OCI-M2 (cell line): Measurements from ENCODE around the gene METRN.
A peak's percentile ranks its signal among the peaks of the same experiment; 100 is the strongest.

Experiments used
- DNase-seq: peaks from one replicate; lab custom pipeline; 2025; ENCODE audit not compliant: unreplicated experiment; lab: John Stamatoyannopoulos, UW

The METRN gene

DNA sequence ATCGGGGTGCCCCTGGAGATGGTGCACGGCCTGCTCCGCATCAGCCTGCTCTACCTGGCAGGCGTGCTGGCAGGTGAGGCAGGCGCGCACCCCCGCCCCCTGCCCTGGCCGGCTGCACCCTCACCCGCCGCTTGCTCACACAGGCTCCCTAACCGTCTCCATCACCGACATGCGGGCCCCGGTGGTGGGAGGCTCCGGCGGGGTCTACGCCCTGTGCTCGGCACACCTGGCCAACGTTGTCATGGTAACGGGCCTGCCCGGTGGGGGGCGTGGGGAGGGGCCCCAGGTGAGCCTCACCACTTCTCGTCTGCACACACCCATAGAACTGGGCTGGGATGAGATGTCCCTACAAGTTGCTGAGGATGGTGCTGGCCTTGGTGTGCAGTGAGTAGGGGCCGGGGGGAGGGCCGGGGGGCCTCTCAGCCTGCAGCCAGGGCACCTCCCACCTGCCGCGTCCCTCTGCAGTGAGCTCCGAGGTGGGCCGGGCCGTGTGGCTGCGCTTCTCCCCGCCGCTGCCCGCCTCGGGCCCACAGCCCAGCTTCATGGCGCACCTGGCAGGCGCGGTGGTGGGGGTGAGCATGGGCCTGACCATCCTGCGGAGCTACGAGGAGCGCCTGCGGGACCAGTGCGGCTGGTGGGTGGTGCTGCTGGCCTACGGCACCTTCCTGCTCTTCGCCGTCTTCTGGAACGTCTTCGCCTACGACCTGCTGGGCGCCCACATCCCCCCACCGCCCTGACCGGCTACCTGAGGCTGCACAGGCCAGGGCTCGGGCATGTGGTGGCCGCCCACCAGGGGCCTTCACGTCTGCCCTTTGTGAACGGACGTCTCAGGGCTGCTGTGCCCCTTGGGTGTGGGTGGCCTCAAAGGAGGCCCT, 37.4 kb upstream of the METRN start:
- DNase-seq: no peak

DNA sequence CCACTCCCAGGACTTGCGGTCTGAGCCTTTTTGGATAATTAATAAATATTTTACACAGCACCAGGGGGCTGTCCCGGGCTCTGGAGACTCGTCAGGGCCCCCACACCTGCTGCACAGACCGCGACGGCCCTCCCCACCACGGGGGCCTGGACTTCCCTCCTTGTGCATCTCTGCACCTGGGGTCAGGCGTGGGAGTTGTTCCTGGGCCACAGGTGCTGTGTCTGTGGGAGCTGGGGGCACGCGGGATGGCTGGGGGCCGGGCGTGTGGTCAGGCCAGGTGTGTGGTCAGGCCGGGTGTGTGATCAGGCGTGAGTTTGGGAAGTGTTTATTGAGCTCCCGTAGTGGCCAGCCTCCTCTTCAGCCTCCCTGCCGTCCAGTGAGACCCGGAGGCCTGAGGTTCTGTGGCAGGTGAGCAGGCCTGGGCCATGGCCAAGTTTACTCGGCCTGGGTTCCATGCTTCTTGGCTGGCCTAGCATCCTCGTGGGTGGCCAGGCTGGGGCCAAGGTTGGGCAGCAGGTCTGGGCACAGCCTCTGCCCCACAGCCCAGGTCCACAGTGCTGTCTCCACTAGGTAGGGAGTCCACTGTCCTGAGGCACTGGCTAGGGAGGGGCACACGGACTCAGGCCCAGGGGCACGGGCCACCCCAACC, 36.6 kb upstream of the METRN start:
- no peak for DNase-seq

DNA sequence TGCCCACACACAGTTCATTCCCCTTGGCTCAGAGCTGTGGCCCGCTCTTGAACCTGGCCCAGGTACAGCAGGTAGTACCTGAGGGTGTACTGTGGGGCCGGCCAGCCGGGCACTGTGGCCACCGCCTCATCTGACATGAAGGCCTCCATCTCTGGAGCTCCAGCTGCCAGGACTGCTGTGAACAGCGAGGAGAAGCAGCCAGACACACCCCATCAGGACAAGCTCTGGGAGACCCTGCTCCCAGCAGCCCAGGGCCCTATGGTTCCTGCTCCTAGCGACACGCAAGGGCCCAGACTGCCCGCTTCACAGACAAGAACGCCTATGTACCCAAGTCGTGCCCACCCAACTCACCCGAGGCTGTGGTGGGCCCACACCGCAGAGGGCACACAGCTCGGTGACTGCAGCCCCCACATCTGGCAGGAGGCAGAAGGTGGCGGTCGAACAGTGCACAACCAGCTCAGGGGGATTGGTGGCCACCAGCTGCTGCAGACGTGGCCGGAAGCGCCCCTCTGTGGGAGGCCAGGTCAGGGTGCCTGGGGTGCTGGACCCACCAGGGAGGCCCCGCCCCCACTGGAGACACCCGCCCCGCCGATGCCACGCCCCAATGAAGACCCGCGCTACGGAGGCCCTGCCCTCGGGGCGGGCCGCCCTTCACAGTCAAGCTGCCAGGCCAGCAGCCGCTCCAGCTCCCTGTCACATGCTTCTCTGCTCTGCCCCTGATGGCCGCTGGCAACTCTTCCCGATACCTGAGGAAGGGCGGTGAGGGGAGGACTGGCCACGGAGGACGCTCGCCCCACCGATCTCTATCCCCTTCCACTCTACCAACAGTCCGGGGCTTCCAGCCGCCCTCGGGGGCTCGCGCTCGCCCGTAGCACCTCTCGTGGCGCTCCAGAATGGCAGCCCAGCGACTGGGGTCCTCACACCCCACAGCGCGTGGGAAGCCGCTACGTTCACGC, 35.8 kb upstream of the METRN start:
- DNase-seq: peak; percentile 10

DNA sequence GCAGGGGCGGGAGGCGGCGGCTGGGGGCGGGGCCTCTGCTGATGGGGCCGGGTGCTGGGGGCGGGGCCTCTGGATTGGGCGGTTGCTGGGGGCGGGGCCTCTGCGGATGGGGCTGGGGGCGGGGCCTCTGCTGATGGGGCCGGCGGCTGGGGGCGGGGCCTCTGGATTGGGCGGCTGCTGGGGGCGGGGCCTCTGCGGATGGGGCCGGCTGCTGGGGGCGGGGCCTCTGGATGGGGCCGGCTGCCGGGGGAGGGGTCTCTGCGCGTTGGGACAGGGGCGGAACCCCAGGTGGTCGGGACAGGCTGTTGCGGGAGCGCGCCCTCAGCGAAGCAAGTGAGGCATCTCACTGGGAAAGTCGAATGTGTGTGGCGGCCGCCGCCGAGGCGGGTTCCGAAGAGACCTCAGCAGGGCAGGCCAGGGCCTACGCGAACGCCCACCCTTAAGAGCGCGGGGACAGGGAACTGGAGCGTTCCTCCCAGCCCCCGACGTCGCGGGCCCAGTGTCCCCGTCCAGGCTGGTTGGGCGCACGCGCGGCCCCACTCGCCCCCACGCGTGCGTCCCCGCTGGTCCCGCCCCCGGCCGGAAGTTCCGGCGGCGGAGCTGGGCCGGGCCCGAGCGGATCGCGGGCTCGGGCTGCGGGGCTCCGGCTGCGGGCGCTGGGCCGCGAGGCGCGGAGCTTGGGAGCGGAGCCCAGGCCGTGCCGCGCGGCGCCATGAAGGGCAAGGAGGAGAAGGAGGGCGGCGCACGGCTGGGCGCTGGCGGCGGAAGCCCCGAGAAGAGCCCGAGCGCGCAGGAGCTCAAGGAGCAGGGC, 34.9 kb upstream of the METRN start, which contains the start of gene STUB1:
Gene STUB1, plus strand, starts transcription at position 597 of the 811 bp plus-strand sequence. Its CDS starts 116 bp downstream, at position 713.
- DNase-seq: peak; percentile 25

DNA sequence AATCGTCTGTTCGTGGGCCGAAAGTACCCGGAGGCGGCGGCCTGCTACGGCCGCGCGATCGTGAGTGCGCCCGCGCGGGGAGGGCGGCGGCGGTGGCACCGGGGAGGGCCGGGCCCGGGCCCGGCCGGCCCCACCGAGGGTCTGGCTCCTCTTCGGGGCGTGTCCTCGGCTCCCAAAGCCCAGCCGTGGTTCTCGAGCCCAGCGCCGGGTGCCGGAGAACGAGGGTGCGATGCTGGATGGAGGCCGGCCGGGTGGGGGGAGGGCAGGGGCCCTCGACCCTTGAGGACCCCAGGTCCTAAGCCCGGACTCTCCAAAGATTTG, 34.3 kb upstream of the METRN start:
- DNase-seq: no peak

DNA sequence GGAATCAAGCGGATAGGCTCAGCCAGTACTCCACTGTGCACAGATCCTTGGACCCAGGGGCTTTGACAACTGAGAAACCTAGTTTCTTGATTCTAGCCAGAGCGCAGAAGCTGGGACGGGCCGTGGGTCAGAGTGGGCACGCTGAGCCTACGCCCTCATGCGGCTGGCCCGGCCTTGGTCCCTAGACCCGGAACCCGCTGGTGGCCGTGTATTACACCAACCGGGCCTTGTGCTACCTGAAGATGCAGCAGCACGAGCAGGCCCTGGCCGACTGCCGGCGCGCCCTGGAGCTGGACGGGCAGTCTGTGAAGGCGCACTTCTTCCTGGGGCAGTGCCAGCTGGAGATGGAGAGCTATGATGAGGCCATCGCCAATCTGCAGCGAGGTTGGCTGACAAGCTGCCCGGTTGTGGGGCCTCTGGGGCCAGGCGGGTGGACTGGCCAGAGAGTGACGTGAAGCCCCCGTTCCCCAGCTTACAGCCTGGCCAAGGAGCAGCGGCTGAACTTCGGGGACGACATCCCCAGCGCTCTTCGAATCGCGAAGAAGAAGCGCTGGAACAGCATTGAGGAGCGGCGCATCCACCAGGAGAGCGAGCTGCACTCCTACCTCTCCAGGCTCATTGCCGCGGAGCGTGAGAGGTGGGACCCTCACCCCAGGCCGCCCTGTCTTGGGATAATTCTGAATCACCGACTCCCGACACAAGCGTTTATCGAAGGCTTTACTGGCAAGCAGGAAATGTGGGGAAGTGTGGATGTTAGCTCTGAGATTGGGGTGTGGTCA, 33.8 kb upstream of the METRN start:
- no peak for DNase-seq

DNA sequence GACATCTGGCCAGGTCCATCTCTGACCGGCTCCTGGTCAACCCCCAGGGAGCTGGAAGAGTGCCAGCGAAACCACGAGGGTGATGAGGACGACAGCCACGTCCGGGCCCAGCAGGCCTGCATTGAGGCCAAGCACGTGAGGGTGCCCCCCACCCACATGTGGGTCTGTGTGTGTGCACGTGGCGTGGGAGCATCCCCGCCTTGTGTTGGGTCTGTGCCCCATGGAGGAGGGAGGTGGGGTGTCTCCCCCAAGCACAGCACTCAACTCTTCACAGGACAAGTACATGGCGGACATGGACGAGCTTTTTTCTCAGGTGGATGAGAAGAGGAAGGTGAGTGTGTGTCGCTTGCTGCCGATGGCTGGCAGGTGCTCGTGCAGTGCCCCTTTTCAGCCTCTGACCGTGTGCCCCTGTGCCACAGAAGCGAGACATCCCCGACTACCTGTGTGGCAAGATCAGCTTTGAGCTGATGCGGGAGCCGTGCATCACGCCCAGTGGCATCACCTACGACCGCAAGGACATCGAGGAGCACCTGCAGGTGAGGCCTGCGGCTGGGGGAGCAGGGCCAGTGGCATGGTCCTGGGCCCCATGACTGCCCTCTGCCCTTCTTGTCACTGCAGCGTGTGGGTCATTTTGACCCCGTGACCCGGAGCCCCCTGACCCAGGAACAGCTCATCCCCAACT, 33.0 kb upstream of the METRN start:
- DNase-seq: no peak

DNA sequence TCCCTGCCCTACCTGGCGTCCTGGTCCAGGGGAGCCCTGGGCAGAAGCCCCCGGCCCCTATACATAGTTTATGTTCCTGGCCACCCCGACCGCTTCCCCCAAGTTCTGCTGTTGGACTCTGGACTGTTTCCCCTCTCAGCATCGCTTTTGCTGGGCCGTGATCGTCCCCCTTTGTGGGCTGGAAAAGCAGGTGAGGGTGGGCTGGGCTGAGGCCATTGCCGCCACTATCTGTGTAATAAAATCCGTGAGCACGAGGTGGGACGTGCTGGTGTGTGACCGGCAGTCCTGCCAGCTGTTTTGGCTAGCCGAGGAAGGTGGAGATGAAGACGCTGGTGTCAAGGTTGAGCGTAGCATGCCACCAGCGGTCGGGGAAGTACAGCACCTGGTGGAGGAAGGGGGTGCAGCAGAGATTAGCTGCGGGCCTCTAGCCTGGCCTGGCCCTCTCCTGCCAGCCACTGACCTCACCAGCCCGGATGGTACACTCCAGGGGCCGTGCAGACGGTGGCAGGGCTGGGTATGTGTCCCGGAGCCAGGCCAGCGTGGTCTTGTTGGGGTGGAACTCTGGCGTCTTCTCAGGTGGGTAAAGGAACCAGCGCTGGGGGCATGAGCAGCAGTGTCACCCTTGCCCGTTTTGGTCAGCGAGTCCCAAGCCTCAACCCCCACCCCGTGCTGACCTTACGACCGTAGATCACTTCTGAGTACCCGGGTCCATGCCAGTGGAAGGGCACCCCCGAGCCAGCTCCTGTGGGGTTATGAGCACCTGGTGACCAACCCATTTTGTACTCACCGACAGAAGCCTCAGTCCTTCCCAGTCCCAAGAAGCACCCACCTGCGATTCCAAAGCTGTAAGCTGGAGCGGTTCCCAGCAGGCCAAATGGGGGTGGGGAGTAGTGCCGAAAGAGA, 32.2 kb upstream of the METRN start:
- DNase-seq: no peak

DNA sequence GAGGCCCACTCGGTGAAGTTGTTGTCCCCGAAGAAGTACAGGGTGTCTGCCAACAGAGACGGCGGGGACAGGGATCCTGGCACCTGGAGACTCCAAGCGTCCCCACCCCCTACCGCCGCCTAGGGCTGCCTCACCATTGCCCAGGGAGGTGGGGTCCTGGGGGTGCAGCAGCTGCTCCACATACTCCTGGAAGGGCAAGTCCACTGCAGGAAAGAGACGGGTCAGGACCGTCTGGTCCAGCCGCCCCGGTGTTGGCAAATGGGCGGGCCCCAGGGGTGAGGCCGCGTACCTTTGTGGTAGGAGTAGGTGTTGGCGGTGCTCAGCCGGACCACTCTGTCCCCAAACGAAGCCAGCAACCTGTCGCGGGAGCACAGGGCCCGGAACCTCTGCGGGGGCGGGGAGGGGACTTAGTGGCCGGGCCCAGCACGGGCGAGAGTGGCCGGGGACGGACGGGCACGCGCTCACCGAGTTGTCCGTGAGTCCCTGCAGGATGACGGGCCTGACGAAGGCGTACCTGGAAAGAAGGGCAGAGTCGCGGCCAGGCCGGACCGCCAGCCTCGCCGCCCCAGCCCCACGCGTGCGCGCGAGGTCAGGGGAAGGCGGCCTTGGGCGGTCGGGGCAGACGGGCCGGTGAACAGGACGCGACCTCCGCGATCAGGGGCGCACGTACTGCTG, 31.4 kb upstream of the METRN start:
- no peak for DNase-seq

DNA sequence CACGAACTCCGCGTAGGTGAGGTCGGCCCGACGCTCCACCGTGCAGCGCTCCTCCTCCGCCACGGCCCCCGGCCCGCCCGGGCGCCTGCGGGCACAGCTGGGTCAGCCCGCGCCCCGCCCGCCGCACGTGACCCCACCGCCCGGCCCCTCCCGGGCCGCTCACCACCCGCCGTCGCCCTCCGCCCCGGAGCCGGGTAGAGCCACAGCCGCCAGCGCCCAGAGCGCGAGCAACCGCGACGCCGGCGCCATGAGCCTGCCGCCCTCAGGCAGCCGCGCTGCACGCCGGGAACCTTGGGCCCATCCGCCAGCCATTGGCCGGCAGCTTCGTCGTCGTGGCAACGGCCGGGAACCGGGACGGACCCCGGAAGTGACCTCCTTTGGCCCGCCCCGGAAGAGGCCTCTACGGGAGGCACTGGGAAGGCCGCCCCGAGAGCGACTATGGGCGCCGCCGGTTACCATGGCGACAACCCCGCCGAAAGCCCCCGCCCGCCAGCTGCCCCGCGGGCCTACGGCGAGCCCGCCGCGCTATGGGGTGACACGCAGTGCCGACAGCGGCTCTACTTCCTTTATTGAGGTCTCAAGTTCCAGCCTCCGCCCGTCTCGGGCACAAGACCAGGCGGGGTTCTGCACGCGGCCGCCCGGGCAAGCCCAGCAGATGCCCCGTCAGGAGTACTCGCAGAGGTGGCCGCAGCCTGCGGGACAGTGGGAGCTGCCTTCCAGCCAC, 30.7 kb upstream of the METRN start, which contains the start of gene JMJD8:
Gene JMJD8, minus strand, starts transcription at position 264 of the 724 bp plus-strand sequence. Its CDS starts 15 bp downstream, at position 249.
- DNase-seq: no peak

DNA sequence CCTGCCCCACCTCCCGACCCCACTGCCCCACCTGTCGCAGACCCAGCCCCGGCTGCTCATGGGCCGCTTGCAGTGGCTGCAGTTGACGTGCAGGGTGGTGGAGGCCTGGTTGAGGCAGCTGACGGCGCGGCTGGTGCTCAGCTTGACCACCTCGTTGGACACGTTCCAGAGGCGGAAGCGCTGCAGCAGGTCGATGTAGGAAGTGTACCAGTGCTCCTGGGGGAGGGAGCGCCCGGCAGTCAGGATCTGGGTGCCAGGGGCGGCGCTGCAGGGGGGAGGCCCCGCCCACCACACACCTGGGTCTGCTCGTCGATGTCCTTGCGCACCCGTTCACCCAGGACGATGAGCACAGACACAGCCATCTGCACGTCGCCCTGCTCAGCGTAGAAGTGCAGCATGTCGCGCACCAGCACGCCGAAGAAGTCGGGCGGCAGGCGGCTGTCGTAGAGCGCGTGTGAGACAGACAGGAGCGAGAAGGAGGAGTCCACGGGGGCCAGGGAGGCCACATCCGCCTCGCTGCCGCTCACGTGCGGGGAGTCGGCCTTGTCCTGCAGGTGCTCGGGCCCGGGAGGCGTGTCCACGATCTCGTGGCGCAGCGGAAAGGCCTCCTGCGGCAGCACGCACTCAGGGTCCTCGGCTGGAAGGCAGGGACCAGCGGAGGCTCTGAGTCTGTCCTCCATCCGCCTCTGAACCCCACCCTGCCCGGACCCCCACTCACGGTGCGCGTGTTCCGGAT, 29.8 kb upstream of the METRN start:
- no peak for DNase-seq

DNA sequence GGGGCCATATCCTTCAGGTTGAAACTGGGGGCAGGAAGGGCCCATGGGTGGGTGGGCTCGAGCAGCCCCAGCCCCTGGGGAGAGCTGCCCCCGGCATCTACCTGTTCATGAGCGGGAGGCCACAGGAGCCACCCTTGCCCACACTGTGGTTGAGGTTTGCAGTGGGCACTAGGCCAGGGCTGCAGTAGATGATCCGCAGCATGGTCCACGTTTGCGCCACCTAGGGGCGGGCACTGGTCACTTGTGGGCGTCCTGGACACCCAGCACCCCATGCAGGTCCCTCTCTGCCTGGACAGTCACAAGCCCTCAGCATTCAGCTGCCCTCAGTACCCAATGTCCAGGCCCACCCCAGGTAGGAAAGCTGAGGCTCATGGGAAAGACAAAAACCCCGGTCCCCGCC, 29.0 kb upstream of the METRN start:
- DNase-seq: no peak

DNA sequence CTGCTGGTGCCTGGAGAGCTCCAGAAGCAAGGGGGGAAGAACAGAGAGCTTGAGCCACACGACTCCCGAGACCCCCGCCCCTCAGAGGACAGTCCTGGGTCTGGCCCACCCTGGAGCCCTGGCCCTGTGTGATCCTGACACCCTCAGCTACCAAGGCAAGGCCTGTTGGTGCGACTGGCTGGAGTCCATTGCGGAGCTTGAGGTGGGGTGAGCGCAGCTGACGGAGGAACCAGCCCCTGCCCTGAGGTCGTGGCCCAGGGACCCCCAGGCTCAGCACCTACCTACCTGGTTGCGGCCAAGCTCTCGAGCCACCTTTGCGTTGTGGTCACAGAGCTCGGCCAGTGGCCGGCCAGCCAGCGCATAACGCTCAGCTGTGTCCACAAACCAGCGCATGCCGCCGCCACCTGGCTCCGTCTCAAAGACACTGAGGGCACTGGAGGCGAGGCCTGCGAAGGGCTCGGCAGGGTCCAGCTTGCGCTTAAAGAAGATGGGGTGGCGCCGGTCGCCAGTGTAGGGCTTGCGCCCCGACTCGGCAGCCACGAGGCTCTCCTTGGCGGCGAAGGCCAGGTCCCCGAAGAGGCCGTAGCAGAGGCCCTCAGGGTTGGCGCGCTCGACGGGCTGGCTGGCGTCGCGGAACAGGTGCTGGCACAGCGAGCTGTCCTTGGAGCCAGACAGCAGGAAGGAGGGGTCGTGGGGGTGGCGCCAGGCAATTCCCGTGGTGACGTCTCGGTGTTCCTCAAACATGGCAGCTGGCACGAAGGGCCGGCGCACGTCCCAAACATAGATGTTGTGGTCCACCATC, 28.3 kb upstream of the METRN start:
- DNase-seq: no peak

DNA sequence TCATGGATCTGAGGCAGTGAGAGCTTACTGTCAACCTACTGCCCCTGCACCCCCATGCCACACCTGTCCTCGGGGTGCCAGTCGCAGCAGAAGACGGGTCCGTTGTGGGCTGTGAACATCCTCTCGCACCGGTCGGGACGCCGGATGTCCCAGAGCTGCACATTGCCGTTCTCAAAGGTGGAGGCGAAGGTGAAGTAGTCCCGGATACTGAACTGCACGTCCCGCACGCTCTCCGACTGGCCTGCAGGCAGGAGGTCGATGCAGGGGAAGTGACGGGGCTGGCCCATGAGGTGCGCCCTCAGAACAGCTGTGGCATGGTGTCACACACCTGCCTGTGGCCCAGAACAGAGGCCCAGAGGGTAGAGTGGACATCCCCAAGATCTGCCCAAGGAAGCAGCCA, 27.4 kb upstream of the METRN start:
- DNase-seq: no peak

DNA sequence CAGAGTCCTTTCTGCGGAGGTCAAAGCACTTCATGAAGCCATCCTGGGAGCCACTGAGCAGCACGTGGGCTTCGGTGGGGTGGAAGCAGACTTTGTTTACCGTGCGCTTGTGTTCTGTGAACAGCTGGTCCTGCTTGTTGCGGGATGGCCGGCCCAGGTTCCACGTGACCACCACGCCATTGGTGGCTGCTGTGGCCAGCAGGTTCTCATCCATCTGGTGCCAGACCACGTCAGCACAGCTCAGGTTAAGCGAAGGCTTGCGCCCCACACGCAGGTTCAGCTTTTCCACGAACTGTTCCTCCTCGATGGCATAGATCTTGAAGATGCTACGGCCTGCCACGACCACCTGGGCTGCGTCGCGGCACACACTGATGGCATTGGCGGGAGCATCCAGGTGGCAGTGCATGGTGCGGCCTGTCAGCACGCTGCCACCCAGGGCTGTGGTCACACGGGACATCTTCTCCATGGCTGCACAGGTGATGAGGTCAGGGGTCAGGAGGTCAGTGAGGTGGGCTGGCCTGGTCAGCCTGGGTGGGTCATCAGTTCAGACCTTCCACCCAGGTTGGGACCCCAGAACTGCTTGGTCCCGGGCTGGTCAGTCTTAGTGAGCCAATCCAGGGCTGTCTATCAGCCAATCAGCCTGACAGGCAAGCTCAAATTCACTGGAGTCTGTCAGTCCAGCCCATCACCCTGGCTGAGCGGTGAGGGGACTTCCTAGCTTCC, 25.6 kb upstream of the METRN start:
- DNase-seq: no peak
